ENCODE measurements around the gene WFDC11. TPM values are rescaled to one million over a fixed set of nuclear protein-coding genes. Genes with fewer than 3 reads are reported as not detected.
"Not testable (repeated sequence)": the region's sequence is repeated elsewhere in the genome, so short reads cannot be mapped to it uniquely, and the experiment has no call there.

The WFDC11 gene
- total RNA-seq (2022): not detected in 2 replicates
- not detected for Bru-seq, nascent RNA
- percentile 4 among the genes with signal in this experiment for BruChase-seq, experiment 1, labeled RNA remaining after a 6-hour chase
- not detected for BruChase-seq, experiment 2, labeled RNA remaining after a 2-hour chase
- long read RNA-seq: 0 reads

DNA sequence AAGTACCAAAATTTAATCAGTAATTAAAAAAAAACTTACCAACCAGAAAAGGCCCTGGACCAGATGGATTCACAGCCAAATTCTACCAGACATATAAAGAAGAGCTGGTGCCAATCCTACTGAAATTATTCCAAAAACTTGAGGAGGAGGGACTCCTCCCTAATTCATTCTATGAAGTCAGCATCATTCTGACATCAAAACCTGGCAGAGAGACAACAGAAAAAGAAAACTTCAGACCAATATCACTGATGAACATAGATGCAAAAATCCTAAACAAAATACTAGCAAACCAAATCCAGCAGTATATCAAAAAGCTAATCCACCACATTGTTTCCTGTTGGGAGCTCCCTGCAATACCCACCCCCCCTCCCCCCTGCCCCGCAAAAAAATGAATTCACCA is at the start of gene WFDC11:
WFDC11 (minus strand) TSS at position 101 of the 400 bp plus-strand sequence. CDS start 19,639 bp downstream, outside the sequence.
- TF ChIP-seq, protein P1, sequence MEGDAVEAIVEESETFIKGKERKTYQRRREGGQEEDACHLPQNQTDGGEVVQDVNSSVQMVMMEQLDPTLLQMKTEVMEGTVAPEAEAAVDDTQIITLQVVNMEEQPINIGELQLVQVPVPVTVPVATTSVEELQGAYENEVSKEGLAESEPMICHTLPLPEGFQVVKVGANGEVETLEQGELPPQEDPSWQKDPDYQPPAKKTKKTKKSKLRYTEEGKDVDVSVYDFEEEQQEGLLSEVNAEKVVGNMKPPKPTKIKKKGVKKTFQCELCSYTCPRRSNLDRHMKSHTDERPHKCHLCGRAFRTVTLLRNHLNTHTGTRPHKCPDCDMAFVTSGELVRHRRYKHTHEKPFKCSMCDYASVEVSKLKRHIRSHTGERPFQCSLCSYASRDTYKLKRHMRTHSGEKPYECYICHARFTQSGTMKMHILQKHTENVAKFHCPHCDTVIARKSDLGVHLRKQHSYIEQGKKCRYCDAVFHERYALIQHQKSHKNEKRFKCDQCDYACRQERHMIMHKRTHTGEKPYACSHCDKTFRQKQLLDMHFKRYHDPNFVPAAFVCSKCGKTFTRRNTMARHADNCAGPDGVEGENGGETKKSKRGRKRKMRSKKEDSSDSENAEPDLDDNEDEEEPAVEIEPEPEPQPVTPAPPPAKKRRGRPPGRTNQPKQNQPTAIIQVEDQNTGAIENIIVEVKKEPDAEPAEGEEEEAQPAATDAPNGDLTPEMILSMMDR (IDR thresholded peaks at IDR 0.05; ENCODE audit: unreplicated experiment): no peak
- Mint-ChIP-seq H3K36me3 (ENCODE audit: insufficient read depth, unreplicated experiment) (no peaks in the 10 kb centered on the region), H3K9me3 (ENCODE audit: low read depth, unreplicated experiment) (no peaks in the 10 kb centered on the region), H3K4me1 (ENCODE audit: low read depth, unreplicated experiment) (no peaks in the 10 kb centered on the region), H3K27me3 (ENCODE audit: unreplicated experiment) (peaks cover 68% of the 10 kb centered on the region), H3K27ac (ENCODE audit: unreplicated experiment) (no peak within 1 kb of the TSS), H3K4me3 (ENCODE audit: low read depth, unreplicated experiment) (no peak within 1 kb of the TSS)
- no peak for DNase-seq
- CTCF ChIA-PET: interaction anchor here (0.6 kb wide), 1 partner anchor 273 kb away, joined by 4 read pairs; no protein-coding TSS in a partner anchor
- intact Hi-C loops (cut with micrococcal nuclease; ENCODE audit: unreplicated experiment): no loop called here
- no TSS peak for BruUV-seq (replicated peaks)

DNA sequence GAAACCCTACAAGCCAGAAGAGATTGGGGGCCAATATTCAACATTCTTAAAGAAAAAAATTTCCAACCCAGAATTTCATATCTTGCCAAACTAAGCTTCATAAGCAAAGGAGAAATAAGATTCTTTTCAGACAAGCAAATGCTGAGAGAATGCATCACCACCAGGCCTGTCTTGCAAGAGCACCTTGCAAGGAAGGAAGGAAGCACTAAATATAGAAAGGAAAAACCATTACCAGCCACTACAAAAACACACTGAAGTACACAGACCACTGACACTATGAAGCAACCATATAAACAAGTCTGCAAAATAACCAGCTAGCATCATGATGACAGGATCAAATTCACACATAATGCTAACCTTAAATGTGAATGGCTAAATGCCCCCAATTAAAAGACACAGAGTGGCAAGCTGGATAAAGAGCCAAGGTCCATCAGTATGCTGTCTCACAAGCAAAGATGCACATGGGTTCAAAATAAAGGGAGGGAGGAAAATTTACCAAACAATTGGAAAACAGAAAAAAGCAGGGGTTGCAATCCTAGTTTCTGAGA is 46.2 kb upstream of the WFDC11 start:
- H3K4me1 Mint-ChIP-seq (ENCODE audit: low read depth, unreplicated experiment); H3K9me3 Mint-ChIP-seq (ENCODE audit: low read depth, unreplicated experiment); H3K4me3 Mint-ChIP-seq (ENCODE audit: low read depth, unreplicated experiment); CTCF ChIA-PET; BruUV-seq (replicated peaks); H3K36me3 Mint-ChIP-seq (ENCODE audit: insufficient read depth, unreplicated experiment); intact Hi-C loops (cut with micrococcal nuclease; ENCODE audit: unreplicated experiment); H3K27ac Mint-ChIP-seq (ENCODE audit: unreplicated experiment); DNase-seq: not testable (repeated sequence)
- peaks cover 80% of the 10 kb centered on the region for H3K27me3 Mint-ChIP-seq (ENCODE audit: unreplicated experiment)

DNA sequence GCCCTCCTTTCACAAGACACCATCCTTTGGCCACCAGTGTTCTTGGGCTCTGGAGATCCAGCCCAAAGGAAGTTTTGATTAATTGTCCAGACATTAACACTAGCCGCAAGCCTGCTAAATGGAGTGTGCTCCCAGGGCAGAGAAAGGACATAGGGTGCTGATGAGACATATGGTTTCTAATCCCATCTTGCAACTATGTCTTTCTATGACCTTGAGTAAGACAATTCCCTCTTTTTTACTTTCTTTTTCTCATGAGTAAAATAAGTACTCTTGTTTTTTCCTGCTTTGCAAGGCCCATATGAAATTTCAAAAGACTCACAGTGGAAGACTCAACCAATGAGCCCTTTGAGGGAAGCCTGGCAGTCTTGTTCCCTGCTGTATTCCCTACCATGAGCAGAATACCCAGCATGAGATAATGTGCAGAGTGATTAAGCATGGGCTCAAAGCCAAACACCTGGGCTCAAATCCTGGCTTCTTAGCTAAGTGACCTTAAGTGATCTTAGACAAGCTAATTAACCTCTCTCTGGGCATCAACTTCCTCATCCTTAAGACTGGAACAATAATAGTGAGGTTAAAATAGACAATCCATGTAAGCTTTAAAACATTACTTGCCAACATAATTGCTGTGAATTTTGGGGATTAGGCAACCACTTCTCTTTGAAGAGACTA is 35.1 kb upstream of the WFDC11 start, which contains the start of gene WFDC10B:
WFDC10B (minus strand) TSS at position 51 of the 669 bp plus-strand sequence. CDS start 19,027 bp downstream, outside the sequence.
- DNase-seq: no peak
- TF ChIP-seq, protein P1 (IDR thresholded peaks at IDR 0.05; ENCODE audit: unreplicated experiment): no peak
- CTCF ChIA-PET: no interaction called here
- Mint-ChIP-seq H3K36me3 (ENCODE audit: insufficient read depth, unreplicated experiment) (no peaks in the 10 kb centered on the region), H3K27me3 (ENCODE audit: unreplicated experiment) (peaks cover 81% of the 10 kb centered on the region), H3K4me1 (ENCODE audit: low read depth, unreplicated experiment) (peaks cover 5% of the 10 kb centered on the region), H3K4me3 (ENCODE audit: low read depth, unreplicated experiment) (no peak within 1 kb of the TSS), H3K27ac (ENCODE audit: unreplicated experiment) (no peak within 1 kb of the TSS), H3K9me3 (ENCODE audit: low read depth, unreplicated experiment) (no peaks in the 10 kb centered on the region)
- BruUV-seq (replicated peaks): no TSS peak
- intact Hi-C loops (cut with micrococcal nuclease; ENCODE audit: unreplicated experiment): no loop called here

DNA sequence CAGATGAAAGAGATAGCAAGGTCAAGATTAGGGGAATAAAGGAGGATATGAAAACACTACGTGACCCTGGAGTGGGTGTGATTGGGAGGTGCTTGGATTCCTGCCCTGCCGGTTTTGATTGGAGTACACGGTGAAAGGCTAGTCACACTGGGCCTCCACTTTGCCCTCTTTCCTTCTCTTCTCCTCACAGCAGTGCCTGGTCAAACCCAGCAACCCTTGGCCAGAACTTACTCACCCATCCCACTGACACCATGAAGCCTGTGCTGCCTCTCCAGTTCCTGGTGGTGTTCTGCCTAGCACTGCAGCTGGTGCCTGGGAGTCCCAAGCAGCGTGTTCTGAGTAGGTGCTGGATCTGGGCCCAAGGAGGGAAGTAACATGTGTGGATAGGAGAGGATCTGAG is 31.8 kb upstream of the WFDC11 start, which contains the start of gene WFDC13:
WFDC13 (plus strand) TSS at position 166 of the 400 bp plus-strand sequence; CDS start at position 252, 86 bp downstream.
- no peak for DNase-seq
- CTCF ChIA-PET: interaction anchor here (0.8 kb wide), 1 partner anchor 18 kb away, joined by 3 read pairs; no protein-coding TSS in a partner anchor
- Mint-ChIP-seq H3K9me3 (ENCODE audit: low read depth, unreplicated experiment) (no peaks in the 10 kb centered on the region), H3K4me3 (ENCODE audit: low read depth, unreplicated experiment) (no peak within 1 kb of the TSS), H3K36me3 (ENCODE audit: insufficient read depth, unreplicated experiment) (no peaks in the 10 kb centered on the region), H3K27me3 (ENCODE audit: unreplicated experiment) (peaks cover 69% of the 10 kb centered on the region), H3K27ac (ENCODE audit: unreplicated experiment) (no peak within 1 kb of the TSS), H3K4me1 (ENCODE audit: low read depth, unreplicated experiment) (peaks cover 5% of the 10 kb centered on the region)
- no TSS peak for BruUV-seq (replicated peaks)
- TF ChIP-seq, protein P1 (IDR thresholded peaks at IDR 0.05; ENCODE audit: unreplicated experiment): no peak
- intact Hi-C loops (cut with micrococcal nuclease; ENCODE audit: unreplicated experiment): no loop called here
